ENCODE results near the gene MYH11. TPM values are rescaled to one million over a fixed set of nuclear protein-coding genes. Genes with fewer than 3 reads are reported as not detected.
"Not testable (repeated sequence)": the region's sequence is repeated elsewhere in the genome, so short reads cannot be mapped to it uniquely, and the experiment has no call there.

The MYH11 gene
- total RNA-seq, 1 donor from 2014 or later, result not detected

DNA sequence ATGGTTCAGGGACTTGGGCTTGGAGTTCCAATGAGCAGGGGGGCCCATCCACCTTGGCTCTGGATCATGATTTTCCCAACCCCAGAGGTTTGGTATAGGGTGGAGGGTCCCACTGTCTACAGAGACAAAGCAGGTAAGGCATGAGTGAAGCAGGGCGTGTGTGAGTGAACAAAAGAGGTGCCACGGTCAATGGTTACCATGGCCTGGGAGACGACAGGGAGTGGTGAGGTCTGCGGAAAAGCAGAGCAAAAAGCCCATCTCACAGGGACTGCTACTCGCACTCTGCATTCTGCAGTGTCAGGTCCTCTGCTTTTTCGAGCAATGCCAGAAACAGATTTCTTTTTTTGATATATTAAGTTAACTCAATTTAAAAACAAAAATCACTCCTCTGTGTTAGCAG, 24.6 kb downstream of the MYH11 start:
- intact Hi-C loops (cut with micrococcal nuclease), result no loop called here
- H3K27ac Mint-ChIP-seq, result no peak overlapping the region
- peaks cover 9% of the 10 kb centered on the region for H3K4me1 Mint-ChIP-seq (ENCODE audit: low read depth)

DNA sequence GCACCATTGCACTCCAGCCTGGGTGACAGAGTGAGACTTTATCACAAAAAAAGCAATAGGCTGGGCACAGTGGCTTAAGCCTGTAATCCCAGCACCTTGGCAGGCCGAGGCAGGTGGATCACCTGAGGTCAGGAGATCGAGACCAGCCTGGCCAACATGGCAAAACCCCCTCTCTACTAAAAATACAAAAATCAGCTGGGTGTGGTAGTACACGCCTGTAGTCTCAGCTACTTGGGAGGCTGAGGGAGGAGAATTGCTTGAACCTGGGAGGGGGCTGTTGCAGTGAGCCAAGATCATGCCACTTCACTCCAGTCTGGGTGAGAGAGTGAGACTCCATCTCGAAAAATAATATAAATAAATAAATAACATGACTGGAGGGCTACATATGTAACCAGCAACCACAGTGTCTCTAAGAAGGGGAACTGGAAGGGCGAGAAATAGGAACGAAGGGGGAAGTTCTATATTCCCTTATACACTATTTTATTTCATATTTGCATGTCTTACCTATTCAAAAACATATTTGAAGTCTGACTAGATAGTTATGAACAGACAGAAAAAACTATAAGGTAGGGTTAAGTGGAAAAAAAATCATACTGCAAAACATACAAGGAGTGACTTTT, 25.9 kb downstream of the MYH11 start:
- H3K27ac Mint-ChIP-seq, result no peak overlapping the region
- no peak overlapping the region for H3K4me3 Mint-ChIP-seq (ENCODE audit: low read depth)
- DNase-seq (ENCODE audit: low spot score), result no peak
- peaks cover 8% of the 10 kb centered on the region for H3K4me1 Mint-ChIP-seq (ENCODE audit: low read depth)
- H3K27me3 Mint-ChIP-seq (ENCODE audit: low read depth), result peaks cover 6% of the 10 kb centered on the region
- H3K9me3 Mint-ChIP-seq, result no peaks in the 10 kb centered on the region
- intact Hi-C loops (cut with micrococcal nuclease), result no loop called here
- H3K36me3 Mint-ChIP-seq (ENCODE audit: low read depth), result no peaks in the 10 kb centered on the region

More for the DNA sequence above, 24.6 kb downstream of the MYH11 start:
- no peak for DNase-seq (ENCODE audit: low spot score)
- no peaks in the 10 kb centered on the region for H3K36me3 Mint-ChIP-seq (ENCODE audit: low read depth)
- H3K9me3 Mint-ChIP-seq, result no peaks in the 10 kb centered on the region
- H3K27me3 Mint-ChIP-seq (ENCODE audit: low read depth), result peaks cover 6% of the 10 kb centered on the region
- H3K4me3 Mint-ChIP-seq (ENCODE audit: low read depth), result no peak overlapping the region

DNA sequence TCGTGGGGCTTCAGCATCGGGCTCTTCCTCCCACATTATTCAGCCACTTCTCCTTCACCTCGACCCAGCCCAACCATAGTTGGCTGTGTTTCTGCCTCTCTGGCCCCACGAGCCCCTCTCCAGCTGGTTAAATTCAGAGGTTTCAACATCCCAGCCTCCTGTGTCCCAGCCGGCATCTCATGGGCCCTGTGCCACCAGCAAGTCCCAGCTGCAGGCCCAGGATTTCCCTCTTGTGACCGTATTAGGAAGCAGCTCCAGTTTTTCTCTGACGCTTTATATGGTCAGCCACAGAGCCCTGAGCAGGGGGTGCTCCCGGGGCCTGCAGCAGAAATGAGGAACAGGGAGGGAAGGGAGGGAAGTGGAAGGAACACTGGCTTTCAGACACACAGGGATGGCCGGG, 27.4 kb downstream of the MYH11 start:
- DNase-seq (ENCODE audit: low spot score), result no peak
- Mint-ChIP-seq H3K4me1 (ENCODE audit: low read depth) (peaks cover 1% of the 10 kb centered on the region), H3K27me3 (ENCODE audit: low read depth) (peaks cover 6% of the 10 kb centered on the region), H3K27ac (no peak overlapping the region), H3K9me3 (no peaks in the 10 kb centered on the region), H3K36me3 (ENCODE audit: low read depth) (no peaks in the 10 kb centered on the region), H3K4me3 (ENCODE audit: low read depth) (no peak overlapping the region)
- intact Hi-C loops (cut with micrococcal nuclease), result no loop called here

DNA sequence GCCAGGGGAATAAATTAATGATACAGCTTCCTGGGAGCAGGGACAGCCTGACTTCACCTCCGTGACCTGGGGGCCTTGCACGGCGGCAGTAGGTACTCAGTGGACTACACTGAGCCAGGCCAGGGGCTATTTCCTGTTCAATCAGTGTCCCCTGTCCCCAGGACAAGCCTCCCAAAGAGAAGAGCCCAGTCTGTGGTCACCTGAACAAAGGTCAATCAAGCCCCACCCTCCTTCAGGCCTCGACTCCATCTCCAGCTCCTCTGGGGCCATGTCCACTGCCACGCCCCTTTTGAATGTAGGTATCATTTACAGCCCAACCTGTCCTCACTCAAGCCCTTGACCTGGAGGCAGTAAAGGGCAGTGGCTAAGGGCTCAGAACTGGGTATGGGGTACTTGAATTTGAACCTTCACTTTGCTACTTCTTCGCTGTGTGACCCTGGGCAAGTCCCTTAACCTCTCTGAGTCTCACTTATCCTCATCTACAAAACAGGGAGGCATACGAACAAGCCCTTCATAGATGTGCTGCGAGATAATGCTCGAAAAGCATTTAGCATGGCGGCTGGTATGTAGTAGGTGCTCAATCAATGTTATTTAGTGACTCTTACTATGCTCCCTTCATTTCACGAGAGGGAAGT, 29.0 kb downstream of the MYH11 start:
- Mint-ChIP-seq H3K36me3 (ENCODE audit: low read depth) (no peaks in the 10 kb centered on the region), H3K27me3 (ENCODE audit: low read depth) (no peaks in the 10 kb centered on the region), H3K4me1 (ENCODE audit: low read depth) (no peaks in the 10 kb centered on the region), H3K27ac (no peak overlapping the region), H3K9me3 (no peaks in the 10 kb centered on the region), H3K4me3 (ENCODE audit: low read depth) (no peak overlapping the region)
- intact Hi-C loops (cut with micrococcal nuclease), result no loop called here
- no peak for DNase-seq (ENCODE audit: low spot score)

DNA sequence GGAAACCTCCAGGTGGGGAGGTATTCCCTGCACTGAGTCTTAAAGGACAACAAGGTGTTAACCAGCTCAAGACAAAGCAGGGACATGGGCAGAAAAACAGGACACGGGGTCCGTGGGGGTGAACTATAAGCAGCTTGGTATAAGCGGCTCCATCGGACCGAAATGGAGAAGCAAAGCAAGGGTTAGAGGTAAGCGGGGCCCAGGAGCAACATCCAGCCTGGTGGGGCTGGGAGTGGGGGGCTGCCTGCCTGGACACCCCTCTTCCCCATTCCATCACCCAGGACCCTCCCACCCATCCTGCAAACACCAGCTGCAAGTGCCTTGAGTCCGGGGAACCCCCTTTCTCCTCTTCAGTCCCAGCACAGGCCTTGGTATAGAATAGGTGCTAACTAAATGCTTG, 29.5 kb downstream of the MYH11 start:
- DNase-seq (ENCODE audit: low spot score), result no peak
- Mint-ChIP-seq H3K9me3 (no peaks in the 10 kb centered on the region), H3K4me1 (ENCODE audit: low read depth) (no peaks in the 10 kb centered on the region), H3K4me3 (ENCODE audit: low read depth) (no peak overlapping the region), H3K27me3 (ENCODE audit: low read depth) (no peaks in the 10 kb centered on the region), H3K27ac (no peak overlapping the region), H3K36me3 (ENCODE audit: low read depth) (no peaks in the 10 kb centered on the region)
- intact Hi-C loops (cut with micrococcal nuclease), result no loop called here

DNA sequence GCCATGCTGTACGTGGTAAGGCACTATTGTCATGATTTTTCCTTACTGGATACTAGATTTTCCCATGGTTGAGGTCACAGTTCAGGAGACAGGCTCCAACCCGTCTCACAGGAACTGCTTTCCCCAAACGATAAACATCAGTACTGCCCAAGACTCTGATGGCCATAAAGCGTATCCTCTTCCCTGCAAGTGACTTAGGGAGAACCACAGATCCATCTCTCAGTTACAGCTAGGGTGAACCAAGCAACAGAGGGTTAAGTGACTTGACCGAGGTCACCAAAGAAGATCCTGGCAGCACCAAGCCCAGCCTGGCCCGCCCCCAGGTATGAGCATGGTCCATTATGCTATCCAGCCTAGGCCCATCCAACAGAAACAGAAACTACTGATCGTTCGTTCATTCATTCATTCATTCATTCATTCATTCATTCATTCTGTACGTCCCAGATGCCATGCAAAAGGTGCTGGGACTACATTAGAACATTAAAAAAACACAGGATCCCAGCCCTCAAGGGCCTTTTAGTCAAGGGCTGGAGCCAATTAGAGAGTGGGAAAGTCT, 31.0 kb downstream of the MYH11 start:
- Mint-ChIP-seq H3K9me3 (no peaks in the 10 kb centered on the region), H3K27ac (no peak overlapping the region), H3K4me1 (ENCODE audit: low read depth) (no peaks in the 10 kb centered on the region), H3K27me3 (ENCODE audit: low read depth) (no peaks in the 10 kb centered on the region), H3K4me3 (ENCODE audit: low read depth) (no peak overlapping the region), H3K36me3 (ENCODE audit: low read depth) (no peaks in the 10 kb centered on the region)
- DNase-seq (ENCODE audit: low spot score), result no peak
- intact Hi-C loops (cut with micrococcal nuclease), result no loop called here

DNA sequence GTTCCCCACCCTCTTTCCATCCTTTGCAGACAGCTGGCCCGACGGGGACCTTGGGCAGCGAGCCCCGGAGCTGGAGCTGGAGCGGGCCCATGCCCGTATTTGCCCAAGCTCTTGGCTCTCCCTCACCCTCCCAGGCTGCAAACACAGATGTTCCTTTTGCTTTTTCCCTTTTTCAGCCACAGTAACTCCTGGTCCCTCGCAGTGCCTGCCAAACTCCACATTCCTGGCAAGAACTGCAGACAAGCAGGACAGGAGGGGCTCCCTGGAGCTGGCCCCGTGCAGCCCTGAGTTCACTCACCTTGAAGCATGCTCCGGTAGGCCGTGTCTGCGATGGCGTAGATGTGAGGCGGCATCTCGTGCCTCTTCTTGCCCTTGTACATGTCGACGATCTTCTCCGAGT, 33.9 kb downstream of the MYH11 start:
- DNase-seq (ENCODE audit: low spot score), result no peak
- Mint-ChIP-seq H3K9me3 (no peaks in the 10 kb centered on the region), H3K36me3 (ENCODE audit: low read depth) (no peaks in the 10 kb centered on the region), H3K27ac (no peak overlapping the region), H3K4me3 (ENCODE audit: low read depth) (no peak overlapping the region), H3K4me1 (ENCODE audit: low read depth) (no peaks in the 10 kb centered on the region), H3K27me3 (ENCODE audit: low read depth) (no peaks in the 10 kb centered on the region)
- intact Hi-C loops (cut with micrococcal nuclease), result no loop called here

DNA sequence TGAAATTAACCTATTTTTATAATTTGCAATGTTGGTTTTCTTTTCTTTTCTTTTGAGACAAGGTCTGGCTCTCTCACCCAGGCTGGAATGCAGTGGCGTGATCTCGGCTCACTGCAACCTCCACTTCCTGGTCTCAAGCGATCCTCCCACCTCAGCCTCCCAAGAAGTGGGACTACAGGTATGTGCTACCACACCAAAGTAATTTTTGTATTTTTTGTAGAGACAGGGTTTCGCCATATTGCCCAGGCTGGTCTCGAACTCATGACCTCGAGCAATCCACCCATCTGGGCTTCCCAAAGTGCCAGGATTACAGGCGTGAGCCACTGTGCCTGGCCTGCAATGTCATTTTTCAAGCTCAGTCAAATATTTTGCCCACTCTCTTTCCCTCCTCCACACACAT, 36.0 kb downstream of the MYH11 start:
- Mint-ChIP-seq H3K9me3 (peaks cover 8% of the 10 kb centered on the region), H3K4me1 (ENCODE audit: low read depth) (no peaks in the 10 kb centered on the region), H3K36me3 (ENCODE audit: low read depth) (no peaks in the 10 kb centered on the region), H3K4me3 (ENCODE audit: low read depth) (no peak overlapping the region), H3K27ac (no peak overlapping the region), H3K27me3 (ENCODE audit: low read depth) (peaks cover 6% of the 10 kb centered on the region)
- no peak for DNase-seq (ENCODE audit: low spot score)
- intact Hi-C loops (cut with micrococcal nuclease), result loop anchor here (1.0 kb wide), 1 partner anchor 55 kb away; no protein-coding TSS in a partner anchor

DNA sequence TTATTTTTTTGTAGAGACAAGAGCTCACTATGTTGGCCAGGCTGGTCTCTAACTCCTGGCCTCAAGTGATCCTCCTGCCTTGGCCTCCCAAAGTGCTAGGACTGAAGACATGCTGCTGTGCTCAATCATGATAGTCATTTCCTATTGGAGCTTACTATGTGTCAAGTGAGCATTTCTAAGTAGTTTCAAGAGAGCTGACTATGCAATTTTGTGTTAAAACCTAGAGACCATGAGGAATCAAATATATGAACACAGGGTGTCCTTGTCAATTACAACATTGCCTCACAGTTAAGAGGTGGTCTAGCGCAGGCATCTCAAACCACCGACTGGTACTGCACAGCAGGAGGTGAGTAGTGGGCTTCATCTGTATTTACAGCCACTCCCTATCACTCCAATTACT, 37.8 kb downstream of the MYH11 start:
- Mint-ChIP-seq H3K9me3 (peaks cover 20% of the 10 kb centered on the region), H3K27ac (no peak overlapping the region), H3K4me3 (ENCODE audit: low read depth) (no peak overlapping the region), H3K4me1 (ENCODE audit: low read depth) (no peaks in the 10 kb centered on the region), H3K36me3 (ENCODE audit: low read depth) (no peaks in the 10 kb centered on the region), H3K27me3 (ENCODE audit: low read depth) (peaks cover 8% of the 10 kb centered on the region)
- no peak for DNase-seq (ENCODE audit: low spot score)
- intact Hi-C loops (cut with micrococcal nuclease), result no loop called here

DNA sequence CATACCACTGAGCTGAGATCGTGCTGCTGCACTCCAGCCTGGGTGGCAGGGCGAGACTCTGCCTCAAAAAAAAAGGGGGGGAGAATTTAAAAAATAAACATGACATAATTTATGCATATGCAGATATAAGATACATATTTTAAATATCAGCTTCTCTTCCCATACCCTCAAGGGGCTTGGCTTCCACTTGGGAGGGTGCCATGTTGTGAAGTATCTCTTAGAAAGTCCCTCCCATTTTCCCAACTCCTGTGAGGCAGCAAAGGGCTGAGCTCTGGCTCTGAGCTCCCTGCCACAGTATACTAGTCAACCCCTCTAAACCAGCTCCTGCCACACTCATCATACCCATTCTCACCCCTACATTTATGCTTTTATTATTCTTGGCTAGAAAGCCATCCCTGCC, 39.4 kb downstream of the MYH11 start:
- Mint-ChIP-seq H3K9me3 (peaks cover 20% of the 10 kb centered on the region), H3K27ac (no peak overlapping the region), H3K27me3 (ENCODE audit: low read depth) (peaks cover 8% of the 10 kb centered on the region), H3K4me1 (ENCODE audit: low read depth) (no peaks in the 10 kb centered on the region), H3K36me3 (ENCODE audit: low read depth) (no peaks in the 10 kb centered on the region), H3K4me3 (ENCODE audit: low read depth) (no peak overlapping the region)
- intact Hi-C loops (cut with micrococcal nuclease), result no loop called here
- DNase-seq (ENCODE audit: low spot score), result no peak

DNA sequence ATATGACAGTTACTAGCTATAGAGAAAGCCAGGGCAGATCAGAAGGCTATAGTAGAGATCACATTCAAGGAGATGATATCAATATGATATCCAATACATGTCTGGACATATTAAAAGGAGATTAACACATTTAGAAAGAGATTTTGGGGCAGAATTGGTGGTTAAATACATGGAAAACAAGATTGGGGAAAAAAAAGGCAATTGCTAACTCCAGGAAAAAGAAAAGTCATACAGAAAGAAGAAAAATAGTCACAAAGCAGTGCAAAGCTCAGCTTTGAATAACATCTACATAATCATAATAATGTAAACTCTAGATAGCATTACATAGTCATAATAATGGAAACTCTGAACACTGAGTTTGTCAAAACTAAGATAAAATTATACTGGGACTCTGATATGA, 40.6 kb downstream of the MYH11 start:
- no peak for DNase-seq (ENCODE audit: low spot score)
- Mint-ChIP-seq H3K9me3 (peaks cover 20% of the 10 kb centered on the region), H3K4me1 (ENCODE audit: low read depth) (no peaks in the 10 kb centered on the region), H3K27me3 (ENCODE audit: low read depth) (peaks cover 8% of the 10 kb centered on the region), H3K4me3 (ENCODE audit: low read depth) (no peak overlapping the region), H3K36me3 (ENCODE audit: low read depth) (no peaks in the 10 kb centered on the region), H3K27ac (no peak overlapping the region)
- intact Hi-C loops (cut with micrococcal nuclease), result no loop called here

DNA sequence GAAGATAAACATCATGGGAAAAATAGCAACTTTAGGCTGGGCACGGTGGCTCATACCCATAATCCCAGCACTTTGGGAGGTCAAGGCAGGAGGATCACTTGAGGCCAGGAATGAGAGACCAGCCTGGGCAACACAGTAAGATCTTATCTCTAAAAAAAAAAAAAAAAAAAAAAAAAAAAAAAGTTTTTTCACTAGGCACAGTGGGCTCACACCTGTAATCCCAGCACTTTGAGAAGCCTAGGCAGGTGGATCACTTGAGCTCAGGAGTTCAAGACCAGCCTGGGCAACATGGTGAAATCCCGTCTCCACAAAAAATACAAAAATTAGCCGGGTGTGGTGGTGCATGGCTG, 44.5 kb downstream of the MYH11 start:
- H3K4me3 Mint-ChIP-seq (ENCODE audit: low read depth); H3K36me3 Mint-ChIP-seq (ENCODE audit: low read depth); H3K4me1 Mint-ChIP-seq (ENCODE audit: low read depth); DNase-seq (ENCODE audit: low spot score); intact Hi-C loops (cut with micrococcal nuclease); H3K27ac Mint-ChIP-seq: not testable (repeated sequence)
- H3K9me3 Mint-ChIP-seq, result peaks cover 20% of the 10 kb centered on the region
- H3K27me3 Mint-ChIP-seq (ENCODE audit: low read depth), result peaks cover 18% of the 10 kb centered on the region

DNA sequence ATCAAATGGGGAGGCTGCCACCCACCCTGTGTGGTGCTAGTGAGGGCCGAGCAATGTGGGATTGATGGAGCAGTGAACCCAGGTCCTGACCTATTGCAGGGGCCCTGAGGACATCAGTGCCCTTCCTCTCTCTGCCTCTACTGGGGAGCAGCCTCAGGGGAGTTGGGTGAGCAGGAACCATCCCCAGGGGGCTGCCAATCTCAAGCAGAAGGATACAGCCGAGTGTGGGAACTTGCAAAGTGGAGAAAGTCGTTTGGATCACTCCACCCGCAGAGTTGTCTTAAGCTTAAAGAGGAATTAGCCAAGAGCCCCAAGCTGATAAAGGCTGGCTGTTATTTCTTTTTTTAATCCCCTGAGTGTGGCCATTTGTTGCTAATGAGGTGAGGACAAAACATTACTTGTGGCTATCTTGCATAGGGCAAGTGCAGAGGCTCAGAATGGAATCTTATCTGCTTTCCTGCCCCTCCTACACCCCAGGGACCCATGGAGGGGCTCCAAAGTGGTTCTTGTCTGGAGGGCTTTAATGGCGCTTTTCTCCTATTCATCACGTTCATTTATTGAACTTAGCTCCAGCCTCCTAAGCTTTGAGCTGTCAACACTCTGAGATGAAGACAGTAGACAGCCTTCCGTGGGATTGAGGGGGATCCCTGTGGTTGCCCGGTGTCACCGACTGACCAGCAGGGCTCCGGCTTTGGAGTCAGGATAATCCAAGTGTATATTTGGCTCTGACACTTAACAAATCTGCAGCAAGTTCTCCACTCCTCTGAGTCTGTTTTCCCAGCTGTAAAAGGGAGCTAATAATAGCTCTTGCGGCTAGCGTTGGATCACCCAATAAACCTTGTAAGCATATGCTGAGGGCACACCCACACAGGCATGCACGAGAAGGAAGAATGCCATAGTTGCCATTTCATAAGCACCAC, 45.1 kb downstream of the MYH11 start:
- peaks cover 20% of the 10 kb centered on the region for H3K9me3 Mint-ChIP-seq
- peaks cover 18% of the 10 kb centered on the region for H3K27me3 Mint-ChIP-seq (ENCODE audit: low read depth)
- no peaks in the 10 kb centered on the region for H3K36me3 Mint-ChIP-seq (ENCODE audit: low read depth)
- intact Hi-C loops (cut with micrococcal nuclease), result no loop called here
- DNase-seq (ENCODE audit: low spot score), result no peak
- H3K4me3 Mint-ChIP-seq (ENCODE audit: low read depth), result no peak overlapping the region
- H3K27ac Mint-ChIP-seq, result no peak overlapping the region
- H3K4me1 Mint-ChIP-seq (ENCODE audit: low read depth), result no peaks in the 10 kb centered on the region
